ENCODE results near the gene CREBL2.
A peak's percentile ranks its signal among the peaks of the same experiment; 100 is the strongest.
"Not testable (repeated sequence)": the region's sequence is repeated elsewhere in the genome, so short reads cannot be mapped to it uniquely, and the experiment has no call there.

The CREBL2 gene, protein sequence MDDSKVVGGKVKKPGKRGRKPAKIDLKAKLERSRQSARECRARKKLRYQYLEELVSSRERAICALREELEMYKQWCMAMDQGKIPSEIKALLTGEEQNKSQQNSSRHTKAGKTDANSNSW

GRCh38 chr12:12611512-12612306 lies at the start of gene CREBL2:
CREBL2 (plus strand) TSS chr12:12611876; CDS start chr12:12612173, 297 bp downstream.
- H3K4me3 ChIP-seq (replicated peaks in 1 of 2; ENCODE audit: low read depth in 2 of 2, low read length in 2 of 2): peak within 1 kb of the TSS; percentile 58 to 82
- TF ChIP-seq, protein P1, sequence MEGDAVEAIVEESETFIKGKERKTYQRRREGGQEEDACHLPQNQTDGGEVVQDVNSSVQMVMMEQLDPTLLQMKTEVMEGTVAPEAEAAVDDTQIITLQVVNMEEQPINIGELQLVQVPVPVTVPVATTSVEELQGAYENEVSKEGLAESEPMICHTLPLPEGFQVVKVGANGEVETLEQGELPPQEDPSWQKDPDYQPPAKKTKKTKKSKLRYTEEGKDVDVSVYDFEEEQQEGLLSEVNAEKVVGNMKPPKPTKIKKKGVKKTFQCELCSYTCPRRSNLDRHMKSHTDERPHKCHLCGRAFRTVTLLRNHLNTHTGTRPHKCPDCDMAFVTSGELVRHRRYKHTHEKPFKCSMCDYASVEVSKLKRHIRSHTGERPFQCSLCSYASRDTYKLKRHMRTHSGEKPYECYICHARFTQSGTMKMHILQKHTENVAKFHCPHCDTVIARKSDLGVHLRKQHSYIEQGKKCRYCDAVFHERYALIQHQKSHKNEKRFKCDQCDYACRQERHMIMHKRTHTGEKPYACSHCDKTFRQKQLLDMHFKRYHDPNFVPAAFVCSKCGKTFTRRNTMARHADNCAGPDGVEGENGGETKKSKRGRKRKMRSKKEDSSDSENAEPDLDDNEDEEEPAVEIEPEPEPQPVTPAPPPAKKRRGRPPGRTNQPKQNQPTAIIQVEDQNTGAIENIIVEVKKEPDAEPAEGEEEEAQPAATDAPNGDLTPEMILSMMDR (IDR thresholded peaks at IDR 0.05; ENCODE audit: low read depth, low read length): no peak
- DNase-seq (ENCODE audit: low read depth in 2 of 2): peak; percentile 96 to 99

- DNase-seq (ENCODE audit: low read depth in 2 of 2): peak; percentile 27 to 33
- TF ChIP-seq, protein P1 (IDR thresholded peaks at IDR 0.05; ENCODE audit: low read depth, low read length): no peak
- peak overlapping the region; percentile 75 to 80 for H3K4me3 ChIP-seq (replicated peaks in 1 of 2; ENCODE audit: low read depth in 2 of 2, low read length in 2 of 2)
Observed at GRCh38 chr12:12562016-12562483, 49.6 kb upstream of the CREBL2 start.

DNA sequence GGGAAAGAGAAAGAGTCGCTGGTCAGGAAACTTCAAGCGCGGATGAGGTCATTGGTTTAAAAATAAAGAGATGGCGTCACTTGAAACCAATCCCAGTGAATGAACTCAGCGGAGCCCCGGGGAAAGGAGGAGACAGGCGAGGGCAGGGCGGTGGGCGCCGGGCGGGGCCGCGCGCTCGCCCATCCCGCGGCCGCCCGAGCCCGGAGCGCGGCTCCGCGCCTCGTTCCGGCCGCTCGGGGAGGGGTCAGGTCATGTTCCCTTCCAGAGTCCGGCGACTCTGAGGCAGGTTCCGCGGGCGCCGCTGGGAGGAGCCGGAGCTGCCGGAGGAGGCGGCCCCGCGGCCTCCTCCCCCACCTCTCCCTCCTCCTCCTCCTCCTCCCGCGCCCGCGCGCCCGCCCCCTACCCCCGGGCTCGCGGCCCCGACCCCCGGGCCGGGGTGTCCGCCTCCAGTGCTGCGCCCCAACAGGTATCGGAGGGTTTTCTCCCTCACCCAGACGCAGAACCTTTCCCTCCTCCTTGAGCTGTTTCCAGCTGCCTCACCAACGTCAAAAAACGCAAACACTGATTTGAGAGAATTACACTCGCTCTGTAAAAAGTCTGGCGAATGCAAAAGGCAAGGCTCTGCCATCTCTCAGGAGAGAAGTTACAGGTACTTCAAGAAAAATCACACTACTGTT lies 49.0 kb upstream of the CREBL2 start, which contains the start of gene DUSP16:
Gene DUSP16 (minus strand): TSS at position 279 of the 677 bp plus-strand sequence. CDS start 41,765 bp downstream, outside the sequence.
- TF ChIP-seq, protein P1 (IDR thresholded peaks at IDR 0.05; ENCODE audit: low read depth, low read length): no peak
- DNase-seq (ENCODE audit: low read depth in 2 of 2): peak; percentile 95 to 97

DNA sequence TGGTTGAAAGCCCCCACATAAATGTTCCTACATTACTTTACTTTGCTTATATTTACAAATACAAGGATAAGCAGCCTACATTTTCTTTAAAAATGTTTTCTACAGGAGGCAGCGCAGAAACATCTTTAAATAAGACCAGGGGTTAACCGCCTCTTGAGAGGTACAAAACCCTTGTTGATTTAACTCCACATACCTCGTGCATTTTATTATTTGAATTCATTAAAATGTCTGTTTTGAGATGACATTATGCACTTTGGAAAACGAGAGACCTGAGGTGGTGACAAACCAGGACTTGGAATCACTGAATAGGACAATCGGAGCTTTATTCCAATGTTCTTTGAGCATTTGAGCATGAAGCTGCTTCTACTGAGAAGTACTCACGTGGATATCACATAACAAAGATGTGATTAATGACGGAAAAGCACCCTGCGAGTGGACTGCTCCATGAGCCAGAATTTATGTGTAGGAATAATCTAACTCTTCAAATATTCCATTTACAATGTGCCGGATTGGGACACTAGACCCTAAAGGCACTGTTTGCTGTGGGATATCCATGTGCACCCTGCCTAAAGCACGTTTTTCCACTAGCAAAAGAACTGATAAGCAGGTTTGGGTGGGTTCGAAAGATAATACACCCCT lies 48.3 kb upstream of the CREBL2 start:
- TF ChIP-seq, protein P1 (IDR thresholded peaks at IDR 0.05; ENCODE audit: low read depth, low read length): no peak
- peak; percentile 8 to 41 for DNase-seq (ENCODE audit: low read depth in 2 of 2)
- peak overlapping the region in 1 of 2 donors; percentile 75 for H3K4me3 ChIP-seq (replicated peaks in 1 of 2; ENCODE audit: low read depth in 2 of 2, low read length in 2 of 2)

More for the DNA sequence above, 49.0 kb upstream of the CREBL2 start, which contains the start of gene DUSP16:
- peak within 1 kb of the TSS; percentile 75 to 80 for H3K4me3 ChIP-seq (replicated peaks in 1 of 2; ENCODE audit: low read depth in 2 of 2, low read length in 2 of 2)

DNA sequence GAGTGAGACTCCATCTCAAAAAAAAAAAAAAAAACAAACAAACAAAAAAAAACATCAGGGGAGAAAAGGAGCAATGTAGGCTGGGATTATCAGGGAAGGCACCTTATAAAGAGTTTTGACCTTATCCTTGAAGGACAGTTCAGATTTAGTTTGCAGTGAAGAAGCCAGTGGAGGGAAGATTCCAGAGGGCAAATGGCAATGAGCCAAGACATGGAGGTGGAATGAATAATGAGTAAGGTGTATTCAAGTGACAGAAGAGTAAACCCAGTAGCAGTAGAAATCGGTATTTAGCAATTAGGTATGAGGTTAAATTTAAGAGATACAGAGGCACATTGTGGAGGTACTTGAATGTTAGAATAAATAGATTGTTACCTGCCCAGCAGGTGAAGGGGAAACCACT lies 46.8 kb upstream of the CREBL2 start:
- TF ChIP-seq, protein P1 (IDR thresholded peaks at IDR 0.05; ENCODE audit: low read depth, low read length): no peak
- no peak for DNase-seq (ENCODE audit: low read depth in 2 of 2)

DNA sequence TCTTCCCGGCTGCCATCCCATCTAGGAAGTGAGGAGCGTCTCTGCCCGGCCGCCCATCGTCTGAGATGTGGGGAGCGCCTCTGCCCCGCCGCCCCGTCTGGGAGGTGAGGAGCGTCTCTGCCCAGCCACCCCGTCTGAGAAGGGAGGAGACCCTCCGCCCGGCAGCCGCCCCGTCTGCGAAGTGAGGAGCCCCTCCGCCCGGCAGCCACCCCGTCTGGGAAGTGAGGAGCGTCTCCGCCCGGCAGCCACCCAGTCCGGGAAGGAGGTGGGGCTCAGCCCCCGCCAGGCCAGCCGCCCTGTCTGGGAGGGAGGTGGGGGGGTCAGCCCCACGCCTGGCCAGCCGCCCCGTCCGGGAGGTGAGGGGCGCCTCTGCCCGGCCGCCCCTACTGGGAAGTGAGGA lies 45.7 kb upstream of the CREBL2 start:
- not testable (repeated sequence) for DNase-seq (ENCODE audit: low read depth in 2 of 2); H3K4me3 ChIP-seq (replicated peaks in 1 of 2; ENCODE audit: low read depth in 2 of 2, low read length in 2 of 2)

More for the DNA sequence above, 46.8 kb upstream of the CREBL2 start:
- H3K4me3 ChIP-seq (replicated peaks in 1 of 2; ENCODE audit: low read depth in 2 of 2, low read length in 2 of 2): no peak overlapping the region

All from cardiac fibroblast (primary cell).